BE2C (cell line): ENCODE results near the gene AGAP1.

Experiments
- DNase-seq: peaks from one replicate; pipeline ENCODE4 v3.0.0-alpha.2; 2020
- H3K27me3 ChIP-seq: fragments of 250-450 bp; sonication (Bioruptor Pico); 2 replicates; pipeline ENCODE4 v1.5.1; 2020; ENCODE audit warnings: mild to moderate bottlenecking
- H3K36me3 ChIP-seq: fragments of 250-450 bp; sonication (Bioruptor Pico); 2 replicates; pipeline ENCODE4 v1.5.1; 2020; ENCODE audit warnings: mild to moderate bottlenecking
- H3K4me1 ChIP-seq: fragments of 250-450 bp; sonication (Bioruptor Pico); 2 replicates; pipeline ENCODE4 v1.5.1; 2020
- H3K4me3 ChIP-seq: 2 replicates; pipeline ENCODE4 v1.5.1; 2011; ENCODE audit warnings: low read depth, low read length
- H3K9me3 ChIP-seq: fragments of 250-450 bp; sonication (Bioruptor Pico); 2 replicates; pipeline ENCODE4 v1.5.1; 2020
- TF ChIP-seq, protein P1 (sequence below): IDR thresholded peaks from 2 replicates; pipeline ENCODE4 v1.5.1; 2012; ENCODE audit warnings: mild to moderate bottlenecking, low read depth, low read length

AGAP1 gene

GRCh38 chr2:235609321-235609720 is 115.5 kb downstream of the AGAP1 start:
- DNase-seq = no peak
- H3K4me3 ChIP-seq = no peak overlapping the region
- H3K36me3 ChIP-seq = no peaks in the 10 kb centered on the region
- H3K4me1 ChIP-seq = peaks cover 4% of the 10 kb centered on the region; the same call in 1 of the 2 replicates
- no peaks in the 10 kb centered on the region for H3K9me3 ChIP-seq
- no peaks in the 10 kb centered on the region for H3K27me3 ChIP-seq
- TF ChIP-seq, protein P1, sequence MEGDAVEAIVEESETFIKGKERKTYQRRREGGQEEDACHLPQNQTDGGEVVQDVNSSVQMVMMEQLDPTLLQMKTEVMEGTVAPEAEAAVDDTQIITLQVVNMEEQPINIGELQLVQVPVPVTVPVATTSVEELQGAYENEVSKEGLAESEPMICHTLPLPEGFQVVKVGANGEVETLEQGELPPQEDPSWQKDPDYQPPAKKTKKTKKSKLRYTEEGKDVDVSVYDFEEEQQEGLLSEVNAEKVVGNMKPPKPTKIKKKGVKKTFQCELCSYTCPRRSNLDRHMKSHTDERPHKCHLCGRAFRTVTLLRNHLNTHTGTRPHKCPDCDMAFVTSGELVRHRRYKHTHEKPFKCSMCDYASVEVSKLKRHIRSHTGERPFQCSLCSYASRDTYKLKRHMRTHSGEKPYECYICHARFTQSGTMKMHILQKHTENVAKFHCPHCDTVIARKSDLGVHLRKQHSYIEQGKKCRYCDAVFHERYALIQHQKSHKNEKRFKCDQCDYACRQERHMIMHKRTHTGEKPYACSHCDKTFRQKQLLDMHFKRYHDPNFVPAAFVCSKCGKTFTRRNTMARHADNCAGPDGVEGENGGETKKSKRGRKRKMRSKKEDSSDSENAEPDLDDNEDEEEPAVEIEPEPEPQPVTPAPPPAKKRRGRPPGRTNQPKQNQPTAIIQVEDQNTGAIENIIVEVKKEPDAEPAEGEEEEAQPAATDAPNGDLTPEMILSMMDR = no peak

GRCh38 chr2:235609746-235610145 is 115.9 kb downstream of the AGAP1 start:
- Histone ChIP-seq H3K4me1 (peaks cover 4% of the 10 kb centered on the region; the same call in 1 of the 2 replicates), H3K27me3 (no peaks in the 10 kb centered on the region), H3K9me3 (no peaks in the 10 kb centered on the region), H3K36me3 (no peaks in the 10 kb centered on the region), H3K4me3 (no peak overlapping the region)
- no peak for DNase-seq
- TF ChIP-seq, protein P1 = no peak

- H3K4me1 ChIP-seq = peaks cover 3% of the 10 kb centered on the region; the same call in 1 of the 2 replicates
- H3K36me3 ChIP-seq = no peaks in the 10 kb centered on the region
- no peak for DNase-seq
- no peak overlapping the region for H3K4me3 ChIP-seq
- H3K27me3 ChIP-seq = no peaks in the 10 kb centered on the region
- no peaks in the 10 kb centered on the region for H3K9me3 ChIP-seq
- TF ChIP-seq, protein P1 = no peak
Observed at GRCh38 chr2:235610696-235611257, 116.9 kb downstream of the AGAP1 start.

- no peaks in the 10 kb centered on the region for H3K9me3 ChIP-seq
- no peaks in the 10 kb centered on the region for H3K27me3 ChIP-seq
- no peak overlapping the region for H3K4me3 ChIP-seq
- TF ChIP-seq, protein P1 = no peak
- no peaks in the 10 kb centered on the region; the same call in 1 of the 2 replicates for H3K4me1 ChIP-seq
- DNase-seq = no peak
- H3K36me3 ChIP-seq = no peaks in the 10 kb centered on the region
Observed at GRCh38 chr2:235611349-235611748, 117.5 kb downstream of the AGAP1 start.

GRCh38 chr2:235611756-235612155 is 117.9 kb downstream of the AGAP1 start:
- Histone ChIP-seq H3K27me3 (no peaks in the 10 kb centered on the region), H3K4me1 (no peaks in the 10 kb centered on the region; the same call in 1 of the 2 replicates), H3K9me3 (no peaks in the 10 kb centered on the region), H3K36me3 (no peaks in the 10 kb centered on the region), H3K4me3 (no peak overlapping the region)
- DNase-seq = no peak
- TF ChIP-seq, protein P1 = no peak

GRCh38 chr2:235612181-235612950 is 118.5 kb downstream of the AGAP1 start:
- H3K9me3 ChIP-seq = no peaks in the 10 kb centered on the region
- no peaks in the 10 kb centered on the region for H3K36me3 ChIP-seq
- DNase-seq = no peak
- H3K27me3 ChIP-seq = no peaks in the 10 kb centered on the region
- H3K4me3 ChIP-seq = no peak overlapping the region
- no peaks in the 10 kb centered on the region; the same call in 1 of the 2 replicates for H3K4me1 ChIP-seq
- TF ChIP-seq, protein P1 = no peak
